Calu3 (cell line): ENCODE results near the gene LST1. TPM values are rescaled to one million over a fixed set of nuclear protein-coding genes. Genes with fewer than 3 reads are reported as not detected.

Source experiments
- BruUV-seq: library from RNA; stranded (reverse); fragments of 400-500 nt; replicated peaks from 2 replicates; lab custom pipeline; 2021; lab: Mats Ljungman, UMichigan
- CTCF ChIA-PET: fragments of 300-600 bp; sonication (Branson Sonifier 250); formaldehyde crosslinking; loops from one replicate; lab custom pipeline; 2022; ENCODE audit warnings: antibody characterized with exemption; lab: Charles Lee
- DNase-seq: peaks from one replicate; pipeline ENCODE4 v3.0.0; 2022
- H3K27ac Mint-ChIP-seq: one replicate; pipeline ENCODE4 v1.8.0; 2022; ENCODE audit warnings: mixed read lengths; ENCODE audit not compliant: unreplicated experiment
- H3K27me3 Mint-ChIP-seq: one replicate; pipeline ENCODE4 v1.8.0; 2022; ENCODE audit warnings: mixed read lengths; ENCODE audit not compliant: unreplicated experiment
- H3K36me3 Mint-ChIP-seq: one replicate; pipeline ENCODE4 v1.8.0; 2022; ENCODE audit warnings: mild to moderate bottlenecking, moderate library complexity, mixed read lengths; ENCODE audit not compliant: insufficient read depth, unreplicated experiment
- H3K4me1 Mint-ChIP-seq: one replicate; pipeline ENCODE4 v1.8.0; 2022; ENCODE audit warnings: mild to moderate bottlenecking, low read depth, mixed read lengths; ENCODE audit not compliant: unreplicated experiment
- H3K4me3 Mint-ChIP-seq: one replicate; pipeline ENCODE4 v1.8.0; 2022; ENCODE audit warnings: mild to moderate bottlenecking, low read depth, moderate library complexity, mixed read lengths; ENCODE audit not compliant: unreplicated experiment
- H3K9me3 Mint-ChIP-seq: one replicate; pipeline ENCODE4 v1.8.0; 2022; ENCODE audit warnings: low read depth, mixed read lengths; ENCODE audit not compliant: unreplicated experiment
- CTCF ChIP-seq: fragments of 200-600 bp; IDR thresholded peaks from one replicate; pipeline ENCODE4 v1.8.0; 2022; ENCODE audit warnings: antibody characterized with exemption; ENCODE audit not compliant: unreplicated experiment
- intact Hi-C: fragments of 100-400 bp; cut with micrococcal nuclease; formaldehyde crosslinking; loops from one replicate; pipeline ENCODE4 v1.10.0; 2022; ENCODE audit not compliant: unreplicated experiment
- total RNA-seq: library from RNA; stranded (reverse); gene quantifications from 2 replicates; pipeline ENCODE4 v1.2.3, GENCODE V29; 2022

Gene LST1
- total RNA-seq, 1 experiment from 2014 or later: 0.94 TPM

- DNase-seq: no peak
- Mint-ChIP-seq H3K36me3 (peaks cover 13% of the 10 kb centered on the region), H3K27me3 (peaks cover 51% of the 10 kb centered on the region), H3K9me3 (no peaks in the 10 kb centered on the region), H3K4me1 (peaks cover 26% of the 10 kb centered on the region), H3K27ac (no peak overlapping the region), H3K4me3 (no peak overlapping the region)
- CTCF ChIA-PET: interaction anchor here (1.2 to 2.3 kb wide), 2 partner anchors 18 to 33 kb away, joined by 4 to 34 read pairs; partner anchors contain the start of gene ATP6V1G2
- no TSS peak for BruUV-seq
- TF ChIP-seq CTCF: no peak
- intact Hi-C loops: no loop called here
Observed at GRCh38 chr6:31579119-31579505, 7.0 kb upstream of the LST1 start.

GRCh38 chr6:31579546-31580437 lies 6.3 kb upstream of the LST1 start:
- peaks cover 26% of the 10 kb centered on the region for H3K4me1 Mint-ChIP-seq
- DNase-seq: no peak
- H3K27ac Mint-ChIP-seq: no peak overlapping the region
- H3K27me3 Mint-ChIP-seq: peaks cover 44% of the 10 kb centered on the region
- H3K9me3 Mint-ChIP-seq: no peaks in the 10 kb centered on the region
- H3K36me3 Mint-ChIP-seq: peaks cover 13% of the 10 kb centered on the region
- no TSS peak for BruUV-seq
- intact Hi-C loops: no loop called here
- CTCF ChIA-PET: interaction anchor here (1.4 to 2.3 kb wide), 4 partner anchors 18 to 82 kb away, joined by 3 to 34 read pairs (median 6); partner anchors contain the start of genes DDX39B and MICB
- peak overlapping the region; percentile 91 for H3K4me3 Mint-ChIP-seq
- TF ChIP-seq CTCF: no peak

GRCh38 chr6:31580438-31580740 lies 5.7 kb upstream of the LST1 start:
- no TSS peak for BruUV-seq
- H3K4me3 Mint-ChIP-seq: peak overlapping the region; percentile 91
- H3K27me3 Mint-ChIP-seq: peaks cover 38% of the 10 kb centered on the region
- peak overlapping the region; percentile 43 for H3K27ac Mint-ChIP-seq
- CTCF ChIA-PET: interaction anchor here (1.4 to 2.3 kb wide), 4 partner anchors 17 to 82 kb away, joined by 3 to 34 read pairs (median 6); partner anchors contain the start of genes DDX39B and MICB
- no peaks in the 10 kb centered on the region for H3K9me3 Mint-ChIP-seq
- peaks cover 26% of the 10 kb centered on the region for H3K4me1 Mint-ChIP-seq
- DNase-seq: no peak
- intact Hi-C loops: no loop called here
- no peak for TF ChIP-seq CTCF
- H3K36me3 Mint-ChIP-seq: peaks cover 13% of the 10 kb centered on the region

GRCh38 chr6:31580807-31581433 lies 5.2 kb upstream of the LST1 start:
- peaks cover 33% of the 10 kb centered on the region for H3K27me3 Mint-ChIP-seq
- peaks cover 13% of the 10 kb centered on the region for H3K36me3 Mint-ChIP-seq
- DNase-seq: peak; percentile 98
- TF ChIP-seq CTCF: peak; percentile 100
- peak overlapping the region; percentile 43 for H3K27ac Mint-ChIP-seq
- CTCF ChIA-PET: interaction anchor here (0.6 to 2.3 kb wide), 8 partner anchors 17 to 307 kb away, joined by 3 to 34 read pairs (median 6); partner anchors contain the start of genes DDX39B, MICB and NFKBIL1
- H3K9me3 Mint-ChIP-seq: no peaks in the 10 kb centered on the region
- BruUV-seq: no TSS peak
- peak overlapping the region; percentile 91 for H3K4me3 Mint-ChIP-seq
- intact Hi-C loops: loop anchor here (1.0 kb wide), 1 partner anchor 17 kb away; no protein-coding TSS in a partner anchor
- H3K4me1 Mint-ChIP-seq: peaks cover 26% of the 10 kb centered on the region
